Stomach (tissue), 4 donors: ENCODE results near the gene PDZRN3.

Experiments used
- POLR2A ChIP-seq, 4 donors: fragments of 450-650 bp; IDR thresholded peaks; one replicate each; pipeline ENCODE4 v1.6.1; 2016; ENCODE audit warnings: antibody characterized with exemption in 4 of 4, control low read depth in 2 of 4, mild to moderate bottlenecking in 1 of 4, moderate library complexity in 1 of 4
- POLR2AphosphoS5 ChIP-seq, 3 donors: sonication (generic); formaldehyde crosslinking; IDR thresholded peaks; one replicate each; pipeline ENCODE4 v1.6.1; 2016; ENCODE audit warnings: antibody characterized with exemption in 3 of 3
- TF ChIP-seq, protein P1 (sequence below), 7 experiments: fragments of 450-650 bp in 4 of 7; fragments of 200-600 bp in 3 of 7; sonication (generic) in 3 of 7; IDR thresholded peaks; one replicate each; pipeline ENCODE4 v1.5.1; 2016 to 2019; ENCODE audit warnings: antibody characterized with exemption in 7 of 7, control low read depth in 2 of 7, mild to moderate bottlenecking in 1 of 7

DNA sequence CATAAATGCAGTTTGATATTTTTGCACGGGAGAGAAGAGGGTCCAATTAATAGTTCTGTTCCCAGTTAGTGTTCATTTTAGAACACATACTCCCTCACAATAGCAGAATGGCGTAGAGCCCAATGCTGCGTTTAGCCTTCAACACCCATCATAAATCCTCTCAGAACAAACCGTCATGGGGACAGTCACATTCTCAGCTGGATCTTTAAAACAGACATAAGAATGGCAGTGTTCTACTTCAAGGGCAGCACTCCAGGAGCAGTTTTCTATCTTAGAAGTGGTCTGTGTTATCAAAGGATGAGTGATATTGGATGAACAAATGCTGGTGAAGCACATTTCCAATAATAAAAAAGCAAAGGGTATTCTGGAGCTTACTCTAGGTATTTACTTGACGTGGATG, 230.5 kb downstream of the PDZRN3 start:
- no peak for TF ChIP-seq POLR2AphosphoS5 (IDR thresholded peaks at IDR 0.05)
- TF ChIP-seq POLR2A (IDR thresholded peaks at IDR 0.05): no peak
- TF ChIP-seq, protein P1, sequence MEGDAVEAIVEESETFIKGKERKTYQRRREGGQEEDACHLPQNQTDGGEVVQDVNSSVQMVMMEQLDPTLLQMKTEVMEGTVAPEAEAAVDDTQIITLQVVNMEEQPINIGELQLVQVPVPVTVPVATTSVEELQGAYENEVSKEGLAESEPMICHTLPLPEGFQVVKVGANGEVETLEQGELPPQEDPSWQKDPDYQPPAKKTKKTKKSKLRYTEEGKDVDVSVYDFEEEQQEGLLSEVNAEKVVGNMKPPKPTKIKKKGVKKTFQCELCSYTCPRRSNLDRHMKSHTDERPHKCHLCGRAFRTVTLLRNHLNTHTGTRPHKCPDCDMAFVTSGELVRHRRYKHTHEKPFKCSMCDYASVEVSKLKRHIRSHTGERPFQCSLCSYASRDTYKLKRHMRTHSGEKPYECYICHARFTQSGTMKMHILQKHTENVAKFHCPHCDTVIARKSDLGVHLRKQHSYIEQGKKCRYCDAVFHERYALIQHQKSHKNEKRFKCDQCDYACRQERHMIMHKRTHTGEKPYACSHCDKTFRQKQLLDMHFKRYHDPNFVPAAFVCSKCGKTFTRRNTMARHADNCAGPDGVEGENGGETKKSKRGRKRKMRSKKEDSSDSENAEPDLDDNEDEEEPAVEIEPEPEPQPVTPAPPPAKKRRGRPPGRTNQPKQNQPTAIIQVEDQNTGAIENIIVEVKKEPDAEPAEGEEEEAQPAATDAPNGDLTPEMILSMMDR (IDR thresholded peaks at IDR 0.05): no peak
